ENCODE data around the gene SPHK2.

SPHK2 gene

GRCh38 chr19:48674216-48674809, 55.0 kb downstream of the SPHK2 start:
- no peak overlapping the region for H3K27ac ChIP-seq (replicated peaks)
- no peak for TF ChIP-seq POLR2AphosphoS5 (IDR thresholded peaks at IDR 0.05; ENCODE audit: low read depth)
- no peak for TF ChIP-seq REST (IDR thresholded peaks at IDR 0.05; ENCODE audit: insufficient replicate concordance, low read depth)
- no peak for TF ChIP-seq GABPA (IDR thresholded peaks at IDR 0.05; ENCODE audit: low read depth)
- no peak for TF ChIP-seq CTCF (IDR thresholded peaks at IDR 0.05; ENCODE audit: insufficient read depth, low read length)
- TF ChIP-seq SPI1 (IDR thresholded peaks at IDR 0.05; ENCODE audit: borderline replicate concordance, low read depth), result no peak
- DNase-seq (ENCODE audit: low read depth in 1 of 2, low spot score in 1 of 2), result no peak
- no peak overlapping the region for H3K4me3 ChIP-seq (replicated peaks; ENCODE audit: insufficient read depth, low read length)
- H3K27me3 ChIP-seq (ENCODE audit: insufficient read depth, poor library complexity, severe bottlenecking), result no peaks in the 10 kb centered on the region

DNA sequence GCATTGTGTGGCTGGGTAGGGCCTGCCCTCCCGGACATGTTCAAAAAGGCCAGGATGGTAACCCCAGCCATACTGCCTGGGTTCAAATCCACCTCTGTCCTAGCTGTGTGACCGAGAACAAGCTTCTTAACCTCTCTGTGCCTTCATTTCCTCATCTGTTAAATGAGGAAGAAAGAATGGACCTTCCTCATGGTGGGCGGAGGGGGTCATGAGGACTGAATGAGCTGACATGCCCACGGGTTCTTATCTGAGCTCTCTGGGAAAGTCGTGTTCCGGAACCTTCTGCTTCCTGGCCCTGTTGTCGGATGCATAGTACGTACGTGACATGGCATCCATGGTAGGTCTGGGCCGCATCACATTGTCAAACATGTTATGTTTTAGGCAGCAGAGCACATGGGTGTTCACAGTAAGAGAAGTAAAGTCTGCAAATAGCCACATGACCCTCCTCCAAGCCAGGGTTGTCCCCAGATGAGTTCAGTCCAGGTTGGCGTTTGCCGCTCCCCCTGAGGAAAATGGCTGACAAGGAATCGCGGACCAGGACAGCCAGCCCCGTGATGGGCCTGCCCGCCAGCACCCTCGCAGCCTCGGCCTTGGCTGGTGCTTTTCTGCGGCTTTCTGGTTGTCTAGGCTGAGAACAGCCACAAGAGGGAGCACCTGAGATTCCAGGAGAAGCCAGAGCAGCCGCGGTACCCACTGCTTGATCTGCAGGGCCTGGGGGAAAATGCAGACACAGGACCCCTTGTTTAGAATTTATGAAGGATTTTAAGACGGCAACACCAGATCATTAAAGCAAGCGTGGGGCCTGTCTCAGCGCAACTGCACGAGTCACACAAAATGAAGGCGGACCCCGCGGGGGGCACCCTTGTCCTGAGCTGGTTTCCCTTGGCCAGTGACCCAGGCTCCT, 55.9 kb downstream of the SPHK2 start:
- Histone ChIP-seq H3K27ac (replicated peaks) (no peak overlapping the region), H3K27me3 (ENCODE audit: insufficient read depth, poor library complexity, severe bottlenecking) (no peaks in the 10 kb centered on the region), H3K4me3 (replicated peaks; ENCODE audit: insufficient read depth, low read length) (no peak overlapping the region)
- TF ChIP-seq POLR2AphosphoS5 (IDR thresholded peaks at IDR 0.05; ENCODE audit: low read depth) (no peak), CTCF (IDR thresholded peaks at IDR 0.05; ENCODE audit: insufficient read depth, low read length) (peak; percentile 64), GABPA (IDR thresholded peaks at IDR 0.05; ENCODE audit: low read depth) (no peak)
- DNase-seq (ENCODE audit: low read depth in 1 of 2, low spot score in 1 of 2), result peak; percentile 20 to 77

- no peak for DNase-seq (ENCODE audit: low read depth in 1 of 2, low spot score in 1 of 2)
- no peak for TF ChIP-seq SPI1 (IDR thresholded peaks at IDR 0.05; ENCODE audit: borderline replicate concordance, low read depth)
- TF ChIP-seq POLR2AphosphoS5 (IDR thresholded peaks at IDR 0.05; ENCODE audit: low read depth), result no peak
- TF ChIP-seq GABPA (IDR thresholded peaks at IDR 0.05; ENCODE audit: low read depth), result no peak
- no peak for TF ChIP-seq CTCF (IDR thresholded peaks at IDR 0.05; ENCODE audit: insufficient read depth, low read length)
- TF ChIP-seq REST (IDR thresholded peaks at IDR 0.05; ENCODE audit: insufficient replicate concordance, low read depth), result no peak
- H3K27ac ChIP-seq (replicated peaks), result no peak overlapping the region
- H3K27me3 ChIP-seq (ENCODE audit: insufficient read depth, poor library complexity, severe bottlenecking), result no peaks in the 10 kb centered on the region
- no peak overlapping the region for H3K4me3 ChIP-seq (replicated peaks; ENCODE audit: insufficient read depth, low read length)
These were observed 57.2 kb downstream of the SPHK2 start for GRCh38 chr19:48676487-48676886.
